Measurements from ENCODE around the gene CBR4.

The CBR4 gene

DNA sequence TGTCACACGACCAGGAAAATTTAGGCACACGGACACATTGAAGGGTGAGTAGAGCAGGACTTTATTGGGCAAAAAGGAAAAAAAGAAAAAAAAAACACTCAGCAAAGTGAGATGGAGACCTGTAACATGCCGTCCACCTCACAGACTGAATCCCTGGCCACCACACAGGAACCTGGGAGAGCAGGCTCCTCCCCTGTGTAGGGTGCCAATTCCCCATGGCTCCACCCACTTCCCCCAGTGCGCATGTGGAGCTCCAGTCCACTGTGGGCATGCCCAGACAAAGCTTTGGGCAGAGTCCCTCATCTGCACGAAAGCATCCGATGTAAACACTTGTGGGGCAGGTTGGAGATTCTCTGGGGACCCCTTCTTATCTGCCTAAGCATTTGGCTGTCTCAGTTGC lies 23.6 kb upstream of the CBR4 start:
- DNase-seq (ENCODE audit: low read depth): no peak

- no peak for DNase-seq (ENCODE audit: low read depth)
Measured at GRCh38 chr4:169032883-169033645, 23.0 kb upstream of the CBR4 start.

GRCh38 chr4:169032194-169032593 lies 22.1 kb upstream of the CBR4 start:
- no peak for DNase-seq (ENCODE audit: low read depth)

DNA sequence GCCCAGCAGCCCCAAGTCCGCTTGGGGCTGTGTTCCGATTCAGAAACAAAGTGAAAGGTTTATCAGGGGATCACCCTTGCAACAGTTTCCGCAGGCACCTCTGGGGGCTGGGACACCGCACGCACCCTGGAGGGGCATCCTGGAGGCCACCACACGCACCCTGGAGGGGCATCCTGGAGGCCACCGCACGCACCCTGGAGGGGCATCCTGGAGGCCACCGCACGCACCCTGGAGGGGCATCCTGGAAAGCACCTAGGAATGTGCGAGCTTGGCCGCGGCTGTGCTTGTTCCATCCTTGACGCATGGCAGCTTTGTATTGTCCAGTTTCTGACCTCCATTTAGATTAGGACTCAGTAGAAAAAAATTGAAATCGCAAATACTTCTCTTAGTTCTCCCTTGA lies 21.3 kb upstream of the CBR4 start:
- no peak for DNase-seq (ENCODE audit: low read depth)

- no peak for DNase-seq (ENCODE audit: low read depth)
Measured at GRCh38 chr4:169030562-169030982, 20.5 kb upstream of the CBR4 start.

- DNase-seq (ENCODE audit: low read depth): no peak
Measured at GRCh38 chr4:169029947-169030346, 19.9 kb upstream of the CBR4 start.

GRCh38 chr4:169027663-169028062 lies 17.6 kb upstream of the CBR4 start:
- DNase-seq (ENCODE audit: low read depth): no peak

GRCh38 chr4:169025184-169025583 lies 15.1 kb upstream of the CBR4 start:
- DNase-seq (ENCODE audit: low read depth): no peak

DNA sequence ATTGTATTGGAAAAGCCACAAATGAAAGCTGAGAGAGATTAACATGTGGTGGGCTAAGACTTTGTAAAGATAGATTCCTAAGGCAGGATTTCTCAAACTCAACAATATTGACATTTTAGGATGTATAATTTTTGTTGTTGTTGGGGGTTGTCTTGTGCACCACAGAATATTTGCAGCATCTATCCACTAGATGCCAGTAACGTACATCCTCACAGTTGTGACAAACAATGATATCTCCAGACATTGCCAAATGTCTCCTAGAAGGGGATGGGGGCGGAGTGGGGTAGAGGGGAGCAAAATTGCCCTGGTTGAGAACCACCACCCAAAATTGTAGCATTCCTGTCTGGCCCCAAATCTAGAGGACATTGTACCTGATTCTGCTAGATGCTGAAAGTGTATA lies 14.7 kb upstream of the CBR4 start:
- no peak for DNase-seq (ENCODE audit: low read depth)

DNA sequence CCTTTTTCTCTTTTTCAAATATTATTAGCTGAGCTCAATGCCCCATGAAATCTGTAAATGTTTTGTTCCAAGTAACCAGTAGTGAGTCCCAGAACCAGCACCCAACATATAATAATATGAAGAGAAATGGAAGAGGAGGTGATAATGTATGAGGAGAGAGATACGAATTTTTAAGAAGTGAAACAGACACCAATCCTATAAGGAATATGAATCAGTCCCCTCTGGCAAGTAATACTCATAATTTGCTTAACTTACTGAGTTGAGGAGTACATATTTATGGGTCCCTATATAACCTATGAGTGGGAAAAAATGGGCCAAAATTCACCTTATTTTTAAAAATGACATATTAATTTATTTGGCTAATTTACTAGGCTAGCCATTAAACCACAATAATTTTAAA lies 8.4 kb upstream of the CBR4 start:
- no peak for DNase-seq (ENCODE audit: low read depth)

GRCh38 chr4:169017971-169018370 lies 7.9 kb upstream of the CBR4 start:
- DNase-seq (ENCODE audit: low read depth): no peak

DNA sequence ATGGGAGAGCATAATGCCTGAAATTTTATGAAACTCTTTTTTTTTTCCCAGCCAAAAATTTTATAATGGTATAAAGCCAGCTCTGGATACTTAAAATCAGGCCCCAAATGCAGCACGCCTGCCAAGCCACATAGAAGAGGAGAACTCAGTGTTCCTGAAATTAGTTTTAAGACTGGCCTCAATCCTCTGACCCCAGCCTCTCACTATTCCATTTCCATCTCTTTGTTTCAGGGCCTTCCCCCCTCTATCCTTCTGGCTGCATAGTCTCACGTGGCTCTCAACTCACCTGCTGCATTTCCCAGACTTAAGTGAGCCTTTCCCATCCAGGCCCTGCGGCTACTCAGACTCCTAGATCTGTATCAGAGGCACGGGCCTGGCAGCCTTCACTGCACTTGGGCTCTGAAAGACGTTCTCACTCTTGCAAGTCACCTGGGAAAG lies 5.2 kb upstream of the CBR4 start:
- DNase-seq (ENCODE audit: low read depth): no peak

DNA sequence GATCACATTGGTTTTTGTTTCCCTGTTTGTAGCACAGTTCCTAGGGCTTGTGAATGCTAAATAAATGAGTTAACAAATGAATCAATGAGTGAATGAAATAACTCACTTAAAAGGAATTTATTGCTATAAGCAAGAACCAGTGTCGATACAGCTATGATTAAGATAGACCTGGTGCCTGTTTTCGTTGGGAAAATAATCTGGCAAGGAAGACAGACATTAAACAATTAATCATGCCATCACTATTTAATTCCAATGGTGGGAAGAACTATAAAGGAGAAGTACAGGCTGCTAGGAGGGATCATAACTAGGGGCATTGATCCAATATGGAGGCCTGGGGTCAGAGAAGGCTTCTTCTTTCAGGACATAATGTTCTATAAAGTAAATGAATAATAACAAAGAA lies 4.5 kb upstream of the CBR4 start:
- DNase-seq (ENCODE audit: low read depth): no peak

DNA sequence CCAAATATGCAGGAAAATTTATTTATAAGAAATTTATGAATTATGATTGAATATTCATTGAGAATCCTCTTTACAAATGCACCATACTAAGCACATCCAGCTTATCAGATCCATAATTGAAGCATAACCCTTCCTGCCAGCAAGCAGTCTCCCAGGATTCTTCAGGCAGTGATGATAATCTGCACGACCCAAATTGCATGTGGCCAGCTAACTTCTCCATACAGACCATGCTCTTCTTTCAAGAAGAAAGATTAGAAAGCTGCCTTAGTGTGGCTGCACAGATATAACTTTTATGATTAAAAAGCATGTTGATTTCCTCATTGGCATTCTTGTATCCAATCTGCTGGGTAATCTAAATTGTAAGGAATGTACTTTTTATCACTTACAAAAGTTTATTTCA lies 3.3 kb upstream of the CBR4 start:
- DNase-seq (ENCODE audit: low read depth): no peak

DNA sequence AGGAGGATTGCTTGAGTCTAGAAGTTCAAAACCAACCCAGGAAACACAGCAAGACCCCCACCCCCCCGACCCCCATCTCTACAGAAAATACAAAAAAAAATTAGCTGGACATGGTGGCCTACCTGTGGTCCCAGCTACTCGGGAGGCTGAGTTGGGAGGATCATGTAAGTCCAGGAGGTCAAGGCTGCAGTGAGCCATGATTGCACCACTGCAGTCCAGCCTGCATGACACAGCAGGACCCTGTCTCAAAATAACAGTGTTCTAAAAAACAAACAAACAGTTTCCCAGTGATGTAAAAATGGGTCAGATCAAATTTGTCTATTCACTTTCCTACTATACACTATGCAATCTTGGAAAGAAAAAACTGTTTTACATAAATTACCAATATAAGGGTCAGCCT lies 2.0 kb upstream of the CBR4 start:
- no peak for DNase-seq (ENCODE audit: low read depth)

- peak; percentile 41 for DNase-seq (ENCODE audit: low read depth)
Measured at GRCh38 chr4:169009286-169010124, 550 bp downstream of the CBR4 start.

DNA sequence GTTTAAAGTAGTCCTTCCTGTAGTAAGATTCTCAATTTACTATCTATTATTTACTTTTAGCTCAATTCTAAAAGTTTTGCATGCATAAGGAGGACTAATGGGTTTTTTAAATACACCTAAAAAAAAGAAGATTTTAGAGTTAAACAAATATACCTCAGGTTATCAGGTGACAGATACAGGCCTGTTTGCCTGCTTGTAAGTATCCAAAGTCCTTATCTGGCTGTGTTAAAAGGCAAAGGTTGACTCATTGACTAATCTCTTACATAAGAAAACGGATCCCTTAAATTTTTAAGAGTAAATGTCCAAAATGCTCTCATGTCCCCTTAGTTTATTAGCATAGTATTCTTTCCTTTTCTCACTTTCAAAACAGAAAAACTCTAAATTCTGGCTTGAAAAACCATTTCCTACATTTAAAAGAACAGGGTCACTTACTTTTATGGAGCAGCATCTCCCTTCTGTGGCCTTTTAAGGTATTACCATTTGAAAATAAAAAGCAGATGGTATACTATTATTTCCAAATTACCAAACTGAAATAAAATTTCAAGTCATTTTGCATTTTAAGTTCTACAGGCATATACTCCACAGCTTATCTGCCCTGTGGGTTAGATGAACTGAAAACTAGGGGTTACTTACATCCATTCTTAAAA lies 4.5 kb downstream of the CBR4 start:
- no peak for DNase-seq (ENCODE audit: low read depth)

GRCh38 chr4:169000315-169000714 lies 9.7 kb downstream of the CBR4 start:
- DNase-seq (ENCODE audit: low read depth): no peak

GRCh38 chr4:168999809-169000208 lies 10.2 kb downstream of the CBR4 start:
- no peak for DNase-seq (ENCODE audit: low read depth)

DNA sequence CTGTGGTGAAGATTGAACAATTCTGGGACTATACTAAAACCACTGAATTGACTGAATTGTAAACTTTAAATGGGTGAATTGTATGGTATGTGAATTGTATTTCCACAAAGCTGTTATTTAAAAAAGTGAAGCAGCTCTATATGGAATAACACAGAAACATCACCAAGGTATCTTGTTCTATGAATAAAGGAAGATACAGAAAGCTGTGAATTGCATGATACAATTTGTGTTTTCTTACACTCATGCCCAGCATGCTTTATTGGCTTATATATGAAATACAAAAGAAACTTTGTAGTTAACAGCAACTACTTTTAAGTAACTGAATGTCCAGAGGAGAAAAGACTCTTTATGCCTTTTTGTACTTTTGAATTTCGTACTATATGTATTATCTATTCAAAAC lies 11.5 kb downstream of the CBR4 start:
- no peak for DNase-seq (ENCODE audit: low read depth)

DNA sequence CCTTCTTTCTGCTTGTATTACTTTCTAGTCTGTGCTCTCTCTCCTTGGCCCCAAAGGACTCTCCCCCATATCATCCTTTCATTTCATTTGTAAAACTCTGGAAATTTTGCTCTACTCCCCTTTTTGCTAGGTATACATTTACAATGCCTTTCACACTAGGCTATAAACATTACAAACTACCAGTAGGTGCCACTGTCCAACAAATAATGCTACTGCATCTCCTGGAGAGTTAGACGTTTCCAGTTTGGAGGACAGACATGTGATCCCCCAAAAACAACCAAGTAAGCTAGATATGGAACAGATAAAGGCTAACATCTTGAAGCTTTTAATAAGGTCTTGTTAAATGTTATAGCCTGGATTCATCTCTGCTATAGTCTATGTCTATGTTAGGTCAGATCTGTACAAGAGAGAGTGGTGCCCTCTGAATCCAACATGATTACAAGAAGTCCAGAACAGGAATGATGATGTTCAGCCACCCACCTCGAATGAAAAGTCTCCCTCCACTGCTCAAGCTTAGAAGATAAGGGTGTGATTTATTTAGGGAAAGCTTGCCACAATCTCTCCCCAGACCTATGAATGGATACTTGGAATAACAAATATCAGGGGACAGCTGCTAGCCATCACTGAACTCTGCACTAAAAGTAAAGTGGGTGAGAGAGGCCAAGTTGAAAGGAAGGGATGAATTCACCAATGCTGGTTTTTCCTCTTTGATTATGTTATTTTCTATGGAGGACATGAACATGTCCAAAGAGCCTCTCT lies 14.3 kb downstream of the CBR4 start:
- DNase-seq (ENCODE audit: low read depth): no peak

DNA sequence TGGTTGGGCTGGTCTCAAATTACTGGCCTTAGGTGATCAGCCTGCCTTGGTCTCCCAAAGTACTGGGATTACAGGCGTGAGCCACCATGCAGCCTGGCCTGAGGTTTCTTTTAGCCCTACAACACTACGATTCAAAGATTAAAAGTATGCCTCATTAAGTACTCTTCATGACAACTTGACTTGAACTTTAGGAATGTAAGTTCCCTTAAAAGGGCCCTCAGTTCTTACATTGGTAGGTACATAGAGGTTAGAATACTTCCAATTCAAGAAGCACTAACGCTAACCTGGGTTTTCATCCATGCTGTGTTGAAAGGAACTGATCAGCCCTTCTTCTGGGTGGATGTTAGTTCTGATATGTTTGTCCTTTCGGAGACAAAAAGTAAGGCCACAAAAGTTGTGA lies 15.1 kb downstream of the CBR4 start:
- no peak for DNase-seq (ENCODE audit: low read depth)

All from activated T-cell treated with anti-CD3 and anti-CD28 coated beads for 24 hours (primary cell).